Esophagus muscularis mucosa (tissue), 4 donors: ENCODE results near the gene RSRC1. TPM values are rescaled to one million over a fixed set of nuclear protein-coding genes. Genes with fewer than 3 reads are reported as not detected.

Experiments used
- DNase-seq: peaks from one replicate; pipeline ENCODE4 v3.0.0-alpha.2; 2017; ENCODE audit errors: extremely low spot score
- H3K27ac ChIP-seq, 4 donors: fragments of 200-600 bp; sonication (generic); replicated peaks in 1 of 4; 1 replicate in 3 of 4; 2 replicates in 1 of 4; pipeline ENCODE4 v1.5.1; 2016 to 2019; ENCODE audit warnings: mild to moderate bottlenecking in 1 of 4
- H3K27me3 ChIP-seq, 4 donors: fragments of 200-600 bp; sonication (generic); one replicate each; pipeline versions ENCODE4 v1.5.1 to v1.6.0; 2016 to 2019
- H3K36me3 ChIP-seq, 4 donors: fragments of 200-600 bp; sonication (generic); one replicate each; pipeline ENCODE4 v1.5.1; 2016 to 2019
- H3K4me1 ChIP-seq, 4 donors: fragments of 200-600 bp; sonication (generic); one replicate each; pipeline ENCODE4 v1.5.1; 2016 to 2019
- H3K4me3 ChIP-seq, 4 donors: fragments of 200-600 bp; sonication (generic); 1 replicate in 2 of 4; 2 replicates in 2 of 4; pipeline ENCODE4 v1.5.1; 2016 to 2019; ENCODE audit warnings: mild to moderate bottlenecking in 4 of 4, moderate library complexity in 1 of 4
- H3K9me3 ChIP-seq, 4 donors: fragments of 200-600 bp; sonication (generic); 1 replicate in 3 of 4; 2 replicates in 1 of 4; pipeline ENCODE4 v1.5.1; 2016 to 2019
- CTCF ChIP-seq, 3 experiments: fragments of 200-600 bp in 2 of 3; fragments of 450-650 bp in 1 of 3; sonication (generic) in 2 of 3; IDR thresholded peaks; one replicate each; pipeline ENCODE4 v1.5.1; 2017 to 2019; ENCODE audit warnings: antibody characterized with exemption in 3 of 3, mild to moderate bottlenecking in 2 of 3, moderate library complexity in 1 of 3
- EP300 ChIP-seq: sonication (generic); formaldehyde crosslinking; IDR thresholded peaks from one replicate; pipeline ENCODE4 v1.6.1; 2017; ENCODE audit warnings: antibody characterized with exemption
- POLR2A ChIP-seq: fragments of 450-650 bp; IDR thresholded peaks from one replicate; pipeline ENCODE4 v1.6.1; 2017; ENCODE audit warnings: antibody characterized with exemption, moderate library complexity, mild to moderate bottlenecking, low read depth
- POLR2AphosphoS5 ChIP-seq, 2 donors: sonication (generic); formaldehyde crosslinking; IDR thresholded peaks; one replicate each; pipeline ENCODE4 v1.6.1; 2017; ENCODE audit warnings: antibody characterized with exemption in 2 of 2
- WGBS: methylation state at CpG from one replicate; pipeline ENCODE4 v1.1.5; 2018; 5-methylcytosine and 5-hydroxymethylcytosine counted together
- intact Hi-C: fragments of 100-400 bp; cut with DNase I; formaldehyde crosslinking; loops from one replicate; pipeline ENCODE4 v1.15.1; 2023
- total RNA-seq, 4 donors: library from RNA; depleted of rRNA; stranded (reverse); fragments of >200 nt; gene quantifications; one replicate each; pipeline versions ENCODE4 v1.1.0 to v1.2.1, GENCODE V29; 2016

The RSRC1 gene
- total RNA-seq, 4 donors from 2014 or later, result 33.1 to 57.3 (median 40.6) TPM

- TF ChIP-seq POLR2A (no peak), POLR2AphosphoS5 (IDR thresholded peaks at IDR 0.05) (no peak), EP300 (no peak), CTCF (IDR thresholded peaks at IDR 0.05) (no peak)
- H3K36me3 ChIP-seq, result no peaks in the 10 kb centered on the region
- H3K9me3 ChIP-seq, result no peaks in the 10 kb centered on the region
- DNase-seq, result no peak
- no peak overlapping the region for H3K27ac ChIP-seq
- peaks cover 8 to 27% (median 24%) of the 10 kb centered on the region in 4 donors for H3K4me1 ChIP-seq
- H3K4me3 ChIP-seq, result no peak overlapping the region
- 96% methylated on average over 8 of the region's 8 CpGs for WGBS
- intact Hi-C loops, result no loop called here
- H3K27me3 ChIP-seq, result no peaks in the 10 kb centered on the region
These were observed 462.8 kb downstream of the RSRC1 start for GRCh38 chr3:158572766-158573060.

- Histone ChIP-seq H3K36me3 (no peaks in the 10 kb centered on the region), H3K27ac (no peak overlapping the region), H3K27me3 (no peaks in the 10 kb centered on the region), H3K4me1 (peaks cover 8 to 27% (median 24%) of the 10 kb centered on the region in 4 donors), H3K9me3 (no peaks in the 10 kb centered on the region), H3K4me3 (no peak overlapping the region)
- WGBS, result 93% methylated on average over 7 of the region's 7 CpGs
- intact Hi-C loops, result no loop called here
- TF ChIP-seq CTCF (IDR thresholded peaks at IDR 0.05) (no peak), POLR2A (no peak), POLR2AphosphoS5 (IDR thresholded peaks at IDR 0.05) (no peak), EP300 (no peak)
- DNase-seq, result no peak
These were observed 463.8 kb downstream of the RSRC1 start for GRCh38 chr3:158573714-158574113.

GRCh38 chr3:158574646-158575045, 464.8 kb downstream of the RSRC1 start:
- Histone ChIP-seq H3K9me3 (no peaks in the 10 kb centered on the region), H3K36me3 (no peaks in the 10 kb centered on the region), H3K4me1 (peaks cover 3 to 27% (median 24%) of the 10 kb centered on the region in 4 donors), H3K4me3 (no peak overlapping the region), H3K27me3 (no peaks in the 10 kb centered on the region), H3K27ac (no peak overlapping the region)
- no peak for DNase-seq
- WGBS, result 57% methylated on average over 1 of the region's 1 CpG
- TF ChIP-seq CTCF (IDR thresholded peaks at IDR 0.05), result no peak
- TF ChIP-seq POLR2A, result no peak
- TF ChIP-seq EP300, result no peak
- intact Hi-C loops, result no loop called here

GRCh38 chr3:158590223-158590622, 480.3 kb downstream of the RSRC1 start:
- no peaks in the 10 kb centered on the region for H3K4me1 ChIP-seq
- no peaks in the 10 kb centered on the region for H3K9me3 ChIP-seq
- intact Hi-C loops, result no loop called here
- no peak for DNase-seq
- no peak overlapping the region for H3K4me3 ChIP-seq
- no peak overlapping the region for H3K27ac ChIP-seq
- TF ChIP-seq POLR2AphosphoS5 (IDR thresholded peaks at IDR 0.05), result no peak
- TF ChIP-seq CTCF (IDR thresholded peaks at IDR 0.05), result no peak
- no peak for TF ChIP-seq POLR2A
- no peak for TF ChIP-seq EP300
- H3K36me3 ChIP-seq, result no peaks in the 10 kb centered on the region
- no peaks in the 10 kb centered on the region for H3K27me3 ChIP-seq

Other genes with a start within 250 kb of the RSRC1 start
- gene SHOX2, start 3.7 kb upstream of the RSRC1 start, total RNA-seq, result 1 to 10 TPM in 2 of 4 donors, under 1 TPM in 2; 0.32 to 2.0 (median 0.95) TPM